GM19043 (cell line): Measurements from ENCODE around the gene TM4SF4.
A peak's percentile ranks its signal among the peaks of the same experiment; 100 is the strongest.

ENCODE experiments used
- ATAC-seq: cut with Tn5 transposase; IDR thresholded peaks from one replicate; pipeline ENCODE4 v1.9.1; 2021; ENCODE audit warnings: low read depth; ENCODE audit not compliant: unreplicated experiment

TM4SF4 gene

DNA sequence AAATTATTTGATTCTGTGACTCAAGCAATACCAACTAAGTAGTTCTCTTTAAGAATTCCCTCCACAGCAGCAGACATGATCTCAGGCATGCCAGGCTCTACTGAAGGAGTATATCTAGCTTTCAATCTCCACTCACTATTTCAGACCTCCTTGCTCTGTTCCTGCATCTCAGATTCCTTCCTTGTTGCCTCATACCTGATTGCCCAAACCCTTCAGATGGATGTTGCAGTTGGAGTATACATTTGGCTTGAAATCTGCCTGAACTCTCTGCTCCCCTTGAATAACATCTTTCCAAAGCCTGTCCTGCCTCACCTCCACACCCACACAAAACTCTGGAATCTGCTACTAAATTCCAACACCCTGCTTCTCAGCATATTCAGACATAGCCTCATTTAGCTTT is 19.8 kb upstream of the TM4SF4 start:
- ATAC-seq, result no peak

GRCh38 chr3:149455366-149455765 is 19.1 kb upstream of the TM4SF4 start:
- no peak for ATAC-seq

- no peak for ATAC-seq
These were observed 18.5 kb upstream of the TM4SF4 start for GRCh38 chr3:149455989-149456388.

- ATAC-seq, result no peak
These were observed 14.9 kb upstream of the TM4SF4 start for GRCh38 chr3:149459491-149460059.

DNA sequence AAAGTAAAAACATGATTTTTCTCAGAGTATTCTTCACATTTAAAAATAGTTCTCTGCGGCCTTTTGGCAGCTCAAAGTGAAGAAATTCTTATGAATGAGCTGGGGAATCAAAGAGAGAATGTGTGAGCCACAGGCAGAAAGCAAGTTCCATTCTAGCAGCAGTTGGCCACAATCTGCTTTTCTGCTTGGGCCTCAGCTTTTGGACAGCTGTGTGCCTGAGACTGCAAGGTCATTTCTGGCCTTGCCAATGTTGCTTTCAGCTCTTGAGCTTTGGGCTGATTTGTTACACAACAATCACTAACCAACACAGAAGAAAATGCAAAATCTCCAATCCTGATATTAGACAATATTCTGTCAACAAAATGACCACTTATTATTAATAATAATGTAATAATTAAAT is 14.4 kb upstream of the TM4SF4 start:
- ATAC-seq, result no peak

DNA sequence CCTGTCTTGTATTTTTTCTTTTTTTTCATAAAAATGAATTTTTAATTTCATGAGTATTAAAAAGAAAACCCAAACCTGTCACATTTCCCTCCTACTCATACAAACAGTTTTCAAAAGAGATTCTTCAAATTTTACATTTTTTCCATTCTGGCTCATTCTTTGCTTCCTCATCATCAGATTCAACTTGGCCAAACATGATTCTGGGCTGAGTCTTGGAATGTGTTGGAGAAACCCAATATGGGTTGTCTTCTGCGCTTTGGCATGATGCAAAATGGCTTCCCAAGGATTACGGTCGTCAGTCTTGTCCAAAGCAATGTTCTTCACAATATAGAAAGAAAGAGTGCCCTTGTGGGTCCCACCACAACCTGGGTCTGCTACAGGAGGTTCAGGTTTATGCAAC is 12.4 kb upstream of the TM4SF4 start:
- ATAC-seq, result no peak

GRCh38 chr3:149462581-149463011 is 11.9 kb upstream of the TM4SF4 start:
- ATAC-seq, result no peak

DNA sequence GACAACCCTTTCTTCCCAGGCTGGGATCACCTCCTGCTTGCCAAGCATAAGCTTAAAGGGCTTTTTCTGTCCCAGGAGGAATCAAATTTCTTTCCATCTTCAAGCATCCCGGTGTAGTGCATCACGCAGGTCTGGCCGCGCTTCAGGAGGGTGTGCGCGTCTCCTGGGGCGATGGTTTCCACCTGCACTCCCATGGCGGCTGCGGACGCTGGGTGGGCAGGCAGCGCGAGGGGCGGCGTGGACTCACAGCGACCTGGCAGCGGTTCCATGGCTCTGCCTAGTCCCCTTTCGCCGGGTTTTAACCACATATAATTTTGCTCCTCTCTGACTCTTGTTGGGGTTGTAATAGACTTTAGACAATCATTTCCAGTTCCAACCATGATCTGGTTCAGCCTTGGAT is 10.6 kb upstream of the TM4SF4 start:
- ATAC-seq, result no peak

DNA sequence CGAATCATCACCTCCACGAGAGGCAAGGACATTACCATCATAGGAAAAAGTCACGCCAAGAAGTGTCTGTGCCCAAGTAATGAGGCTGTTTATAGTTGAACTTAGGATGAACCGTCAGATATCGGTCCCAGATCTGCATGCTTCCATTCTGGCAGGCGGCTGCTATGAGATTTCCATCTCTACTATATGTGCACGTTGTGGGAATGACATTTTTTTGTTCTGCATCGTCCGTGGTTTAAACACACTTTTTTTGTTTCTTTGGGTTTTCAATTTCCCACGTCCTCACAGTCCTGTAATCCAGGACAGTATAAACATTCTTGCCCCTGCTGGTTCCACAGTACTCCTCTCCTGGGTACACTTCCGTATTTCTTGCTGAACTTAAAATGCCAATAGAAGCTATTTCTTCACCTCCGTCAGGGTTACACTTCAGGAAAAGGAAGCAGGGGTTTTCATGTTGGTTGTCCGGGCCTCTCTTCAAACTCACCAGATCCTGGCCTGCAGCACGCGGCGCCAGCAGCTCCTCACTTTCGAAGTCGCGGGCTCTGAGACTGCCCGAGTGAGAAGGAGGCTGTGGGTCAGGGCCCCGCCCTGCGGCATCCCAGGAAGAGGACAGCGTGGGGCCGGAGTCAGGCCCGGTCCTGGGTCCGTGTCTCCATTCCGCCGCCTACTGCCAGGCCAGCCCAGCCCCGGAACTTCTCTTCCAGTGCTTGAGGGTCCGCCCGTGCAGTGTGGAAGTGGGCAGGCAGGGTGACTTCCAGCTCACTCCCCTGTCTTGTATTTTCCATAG is 9.8 kb upstream of the TM4SF4 start:
- ATAC-seq, result no peak

DNA sequence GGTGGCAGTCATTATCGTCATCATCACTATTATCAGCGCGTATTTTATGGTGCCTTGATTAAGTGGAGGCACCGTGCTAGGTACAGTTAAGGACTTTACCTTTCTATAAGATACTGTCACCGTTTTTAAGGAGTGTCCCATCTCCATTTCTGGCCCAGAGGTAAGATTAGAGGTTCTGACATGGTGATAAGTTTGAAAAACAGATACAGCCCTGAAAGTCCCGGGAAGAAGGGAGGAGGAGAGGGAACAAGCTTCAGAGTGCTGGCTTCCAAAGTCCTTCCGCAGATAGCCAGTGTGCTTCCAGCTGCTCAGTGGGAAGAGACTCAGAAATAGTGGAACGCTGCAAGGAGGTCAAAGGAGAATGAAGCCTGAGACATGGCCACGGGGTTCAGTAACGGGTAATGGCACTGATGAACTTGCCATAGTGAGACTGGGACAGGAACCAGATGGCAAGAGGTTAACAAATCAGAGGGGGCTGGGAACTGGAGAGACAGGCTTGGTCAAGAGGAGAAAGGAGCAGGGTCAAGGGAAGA is 9.1 kb upstream of the TM4SF4 start:
- ATAC-seq, result no peak

DNA sequence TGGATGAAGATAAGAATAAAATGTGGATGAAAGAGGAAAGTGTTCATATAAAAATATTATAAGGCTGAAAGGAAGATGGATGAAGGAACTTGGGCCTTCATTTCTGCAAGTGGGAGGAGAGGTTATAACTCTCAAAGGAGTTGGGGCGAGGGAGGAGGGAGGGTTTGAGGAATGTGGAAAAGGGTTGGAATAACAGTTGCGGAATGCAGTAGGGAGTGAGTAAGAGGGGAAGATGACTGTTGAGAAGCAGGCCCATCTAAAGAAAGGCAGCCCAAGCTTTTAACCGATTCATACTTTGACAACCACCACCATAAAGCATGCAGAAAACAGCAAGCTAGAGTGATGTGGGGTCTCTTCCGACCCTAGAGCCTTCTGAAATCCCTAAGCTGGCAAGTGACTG is 8.3 kb upstream of the TM4SF4 start:
- ATAC-seq, result no peak

GRCh38 chr3:149468504-149469212 is 5.8 kb upstream of the TM4SF4 start:
- peak; percentile 85 for ATAC-seq

DNA sequence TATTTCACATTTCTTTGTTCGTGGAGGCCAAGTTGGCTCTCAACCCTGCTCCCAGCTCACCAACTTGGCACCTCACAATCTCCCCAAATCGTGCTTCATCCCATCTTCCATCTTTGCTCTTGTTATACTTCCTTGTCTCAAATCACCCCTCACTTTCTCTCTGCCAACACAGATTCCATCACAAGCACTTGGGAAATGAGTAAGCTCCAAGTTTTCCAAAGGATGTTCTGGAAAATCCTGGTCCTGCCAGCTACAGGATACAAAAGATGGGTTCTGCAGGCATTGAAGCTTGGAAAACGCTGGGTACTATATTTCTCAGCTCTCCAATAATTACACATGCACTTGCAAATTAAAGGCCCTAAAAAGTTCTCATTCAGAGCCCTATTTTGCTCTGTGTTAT is 4.1 kb upstream of the TM4SF4 start:
- no peak for ATAC-seq

DNA sequence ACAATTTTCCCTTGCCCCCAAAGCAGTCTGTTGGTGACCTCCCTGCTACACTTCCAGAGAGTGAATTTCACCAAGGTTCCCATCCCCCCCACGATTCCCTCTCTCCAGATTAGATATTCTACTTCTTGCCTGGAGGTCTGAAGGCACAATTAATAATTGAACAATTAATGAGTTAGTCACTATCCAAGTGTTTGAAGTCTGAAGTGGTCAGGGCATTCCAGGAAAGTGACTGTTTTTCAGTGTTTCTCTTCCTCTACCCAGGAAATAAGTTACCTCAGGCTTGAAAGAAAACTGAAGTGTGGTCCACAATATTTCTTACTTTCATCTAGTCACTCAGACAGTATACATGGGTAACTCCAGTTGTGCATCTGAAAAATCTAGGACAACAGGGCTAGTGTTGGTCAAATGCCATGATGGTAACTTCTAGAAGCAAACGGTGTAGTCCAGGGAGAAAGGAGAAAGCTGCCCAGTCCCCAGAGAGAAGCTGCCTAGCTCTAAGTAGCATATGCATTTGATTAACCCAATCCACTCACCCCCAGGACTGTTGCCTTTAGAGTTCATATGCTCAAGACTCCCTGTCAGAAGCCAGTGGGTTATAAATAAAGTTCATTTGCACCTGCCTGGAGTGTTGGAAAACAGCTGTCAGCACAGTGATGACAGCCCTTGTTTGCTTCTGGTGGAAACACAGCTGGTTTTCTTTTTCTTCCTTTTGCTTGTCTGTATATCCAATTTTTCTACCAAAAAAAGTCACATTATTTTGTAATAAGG is 2.3 kb upstream of the TM4SF4 start:
- ATAC-seq, result no peak

GRCh38 chr3:149473357-149474249 is 894 bp upstream of the TM4SF4 start:
- ATAC-seq, result no peak

DNA sequence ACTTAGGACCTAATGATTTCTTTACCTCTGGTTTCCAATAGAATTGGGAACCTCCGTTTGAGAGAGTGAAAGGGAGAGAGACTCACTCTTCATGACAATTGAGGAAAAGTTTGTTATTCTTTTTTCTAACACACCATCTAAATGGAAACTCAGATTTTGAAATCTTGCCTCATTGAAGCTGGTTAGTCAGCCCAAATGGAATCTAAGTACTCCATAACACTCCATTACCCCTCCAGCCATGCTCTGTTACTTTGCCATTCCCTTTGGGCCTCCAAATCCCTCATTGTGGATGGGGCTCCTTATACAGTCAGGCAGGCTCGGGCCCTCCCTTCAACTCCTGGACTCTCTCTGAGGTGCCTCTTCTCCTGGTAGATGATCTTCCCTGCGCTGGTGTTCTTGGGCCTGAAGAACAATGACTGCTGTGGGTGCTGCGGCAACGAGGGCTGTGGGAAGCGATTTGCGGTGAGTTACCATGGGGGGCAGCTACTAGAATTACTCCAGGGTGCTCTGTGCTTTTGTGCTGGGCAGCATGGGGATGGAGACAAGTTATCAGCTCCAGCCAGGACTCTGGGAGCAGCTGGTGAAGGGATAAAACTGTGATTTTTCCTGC is 1.1 kb downstream of the TM4SF4 start:
- ATAC-seq, result no peak

- ATAC-seq, result no peak
These were observed 1.7 kb downstream of the TM4SF4 start for GRCh38 chr3:149476225-149476624.

DNA sequence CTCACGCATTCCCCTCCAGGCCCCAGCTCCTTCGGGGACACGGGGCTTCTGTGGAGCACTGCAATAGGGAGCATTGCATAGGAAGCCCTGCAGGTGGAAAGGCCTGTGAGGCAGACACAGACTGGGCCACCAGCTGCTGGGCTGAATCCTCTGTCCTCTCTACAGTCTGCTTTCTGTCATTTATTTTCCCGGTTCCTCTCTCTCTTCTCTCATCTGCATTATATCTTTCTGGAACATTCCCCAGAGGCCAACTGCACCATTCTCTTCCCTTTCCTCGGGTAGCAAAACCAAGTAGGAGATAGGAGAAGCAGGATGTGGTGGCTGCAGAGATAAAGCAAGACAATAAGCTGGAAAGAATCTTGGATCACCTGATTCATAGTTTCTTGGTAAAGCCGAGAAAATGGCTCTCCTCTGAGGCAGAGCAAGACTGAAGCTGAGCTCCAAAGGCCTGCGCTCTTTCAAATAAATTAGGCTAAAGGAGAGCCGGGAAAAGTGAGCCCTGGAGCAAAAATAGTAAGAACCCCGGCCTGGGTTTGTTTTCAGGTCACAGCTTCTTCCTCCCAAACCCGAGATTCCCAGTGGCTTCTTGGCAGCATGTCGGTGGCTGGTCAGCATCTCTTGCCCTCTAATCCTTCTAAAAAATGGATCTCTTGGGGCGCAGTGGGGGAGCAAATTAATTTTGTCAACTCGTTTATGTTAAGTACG is 5.3 kb downstream of the TM4SF4 start:
- no peak for ATAC-seq
